Activated T-cell treated with anti-CD3 and anti-CD28 coated beads, Interleukin-2, amount 50 U/mL, for 4 hours (primary cell): ENCODE measurements around the gene IMMP2L. TPM values are rescaled to one million over a fixed set of nuclear protein-coding genes. Genes with fewer than 3 reads are reported as not detected.
"Not testable (repeated sequence)": the region's sequence is repeated elsewhere in the genome, so short reads cannot be mapped to it uniquely, and the experiment has no call there.

ENCODE experiments used
- ATAC-seq, 2 donors: fragments of 200-7000 bp; cut with Tn5 transposase; one replicate each; pipeline ENCODE4 v1.10.0; 2021
- DNase-seq: peaks from one replicate; pipeline ENCODE4 v3.0.0-alpha.2; 2020
- H3K27me3 Mint-ChIP-seq: one replicate; pipeline ENCODE4 v1.8.0; 2021; ENCODE audit warnings: low read depth, mixed read lengths
- H3K36me3 Mint-ChIP-seq: one replicate; pipeline ENCODE4 v1.8.0; 2022; ENCODE audit warnings: mixed read lengths; ENCODE audit not compliant: insufficient read depth
- H3K4me1 Mint-ChIP-seq: one replicate; pipeline ENCODE4 v1.8.0; 2021; ENCODE audit warnings: low read depth, mixed read lengths
- H3K4me3 Mint-ChIP-seq: one replicate; pipeline ENCODE4 v1.8.0; 2021; ENCODE audit warnings: mild to moderate bottlenecking, moderate library complexity, mixed read lengths
- H3K9me3 Mint-ChIP-seq: one replicate; pipeline ENCODE4 v1.8.0; 2021; ENCODE audit warnings: mixed read lengths
- total RNA-seq, 3 donors: library from RNA; stranded (reverse); gene quantifications; one replicate each; pipeline ENCODE4 v1.2.1, GENCODE V29; 2021

The IMMP2L gene
- total RNA-seq, 3 donors from 2014 or later: 18.7 to 22.9 (median 19.2) TPM

- H3K27me3 Mint-ChIP-seq, ATAC-seq, H3K4me3 Mint-ChIP-seq, H3K9me3 Mint-ChIP-seq, H3K36me3 Mint-ChIP-seq, H3K4me1 Mint-ChIP-seq, DNase-seq: not testable (repeated sequence)
Measured at GRCh38 chr7:111323670-111324069, 238.6 kb downstream of the IMMP2L start.

DNA sequence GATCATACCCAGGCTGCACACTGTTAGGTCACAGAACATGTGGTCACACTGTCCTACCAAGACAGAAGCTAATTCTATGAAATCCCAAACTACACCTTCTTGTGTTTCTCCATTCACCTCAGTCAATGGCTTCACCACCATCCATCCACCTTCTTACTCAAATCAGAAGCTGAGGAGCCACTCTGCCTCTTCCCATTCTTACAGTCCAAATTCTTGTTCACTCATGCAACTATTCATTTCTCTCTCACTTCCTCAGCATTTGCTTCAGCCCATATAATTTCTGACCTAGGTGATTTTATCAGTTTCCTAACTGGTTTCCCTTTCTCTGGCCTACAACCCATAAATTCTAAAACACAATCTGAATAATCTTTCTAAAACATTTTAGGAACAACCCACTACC lies 242.2 kb downstream of the IMMP2L start:
- no peak overlapping the region for H3K4me3 Mint-ChIP-seq
- H3K9me3 Mint-ChIP-seq: peaks cover 5% of the 10 kb centered on the region
- H3K27me3 Mint-ChIP-seq: no peaks in the 10 kb centered on the region
- peaks cover 3% of the 10 kb centered on the region for H3K4me1 Mint-ChIP-seq
- DNase-seq (no peak), ATAC-seq (no peak)
- peaks cover 13% of the 10 kb centered on the region for H3K36me3 Mint-ChIP-seq

DNA sequence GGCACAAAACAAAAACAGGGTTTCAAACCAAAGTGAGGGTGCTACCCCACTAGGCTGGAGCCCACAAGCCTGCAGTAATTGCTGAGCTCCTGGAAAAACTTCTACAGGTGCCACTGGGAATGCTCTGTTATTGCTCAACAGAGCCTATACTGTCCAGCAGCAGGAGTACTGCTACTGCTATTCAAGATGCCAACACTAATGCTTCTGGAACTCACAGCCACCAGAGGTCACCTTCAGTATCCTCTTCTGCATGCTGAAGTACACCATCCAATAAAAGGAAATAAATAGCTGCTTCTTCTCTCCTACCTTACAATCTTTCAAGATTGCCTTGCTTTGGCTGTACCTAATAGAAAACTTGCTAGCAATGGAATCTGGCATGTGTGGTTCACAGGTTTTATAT lies 249.3 kb downstream of the IMMP2L start:
- Mint-ChIP-seq H3K4me1 (no peaks in the 10 kb centered on the region), H3K36me3 (peaks cover 11% of the 10 kb centered on the region), H3K9me3 (no peaks in the 10 kb centered on the region), H3K4me3 (no peak overlapping the region), H3K27me3 (no peaks in the 10 kb centered on the region)
- ATAC-seq (no peak), DNase-seq (no peak)

GRCh38 chr7:111308691-111309090 lies 253.6 kb downstream of the IMMP2L start:
- Mint-ChIP-seq H3K4me3 (no peak overlapping the region), H3K36me3 (peaks cover 8% of the 10 kb centered on the region), H3K4me1 (peaks cover under 1% of the 10 kb centered on the region), H3K9me3 (no peaks in the 10 kb centered on the region), H3K27me3 (no peaks in the 10 kb centered on the region)
- DNase-seq (no peak), ATAC-seq (no peak)

- Mint-ChIP-seq H3K4me3 (no peak overlapping the region), H3K9me3 (no peaks in the 10 kb centered on the region)
- ATAC-seq: no peak
Measured at GRCh38 chr7:111301891-111302290, 260.4 kb downstream of the IMMP2L start.

DNA sequence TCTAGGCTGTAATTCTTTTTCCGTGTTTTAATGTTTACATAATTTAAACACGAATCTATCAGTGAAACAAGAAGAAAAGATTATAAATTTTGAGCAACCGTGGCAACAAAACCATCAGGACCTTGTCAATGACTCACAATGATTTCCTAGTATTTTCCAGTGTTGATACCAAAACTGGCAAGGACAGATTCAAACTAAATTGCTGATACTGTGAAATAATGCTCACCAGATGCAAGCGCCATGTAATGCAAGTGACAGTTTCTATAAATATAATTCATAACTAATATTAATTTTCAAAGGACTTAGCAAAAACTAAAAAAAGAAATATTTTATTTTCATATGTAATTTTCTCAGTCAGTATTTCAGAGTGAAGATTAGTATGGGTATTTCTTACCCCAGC lies 267.8 kb downstream of the IMMP2L start:
- H3K4me3 Mint-ChIP-seq: no peak overlapping the region

More at GRCh38 chr7:111301891-111302290, 260.4 kb downstream of the IMMP2L start:
- Mint-ChIP-seq H3K27me3 (no peaks in the 10 kb centered on the region), H3K36me3 (no peaks in the 10 kb centered on the region), H3K4me1 (peaks cover 1% of the 10 kb centered on the region)
- DNase-seq: no peak

GRCh38 chr7:111292026-111292470 lies 270.2 kb downstream of the IMMP2L start:
- H3K4me3 Mint-ChIP-seq: no peak overlapping the region
- H3K27me3 Mint-ChIP-seq: no peaks in the 10 kb centered on the region
- H3K4me1 Mint-ChIP-seq: no peaks in the 10 kb centered on the region
- ATAC-seq: no peak
- no peak for DNase-seq
- H3K36me3 Mint-ChIP-seq: peaks cover 6% of the 10 kb centered on the region
- peaks cover 10% of the 10 kb centered on the region for H3K9me3 Mint-ChIP-seq

More for the DNA sequence above, 267.8 kb downstream of the IMMP2L start:
- Mint-ChIP-seq H3K4me1 (no peaks in the 10 kb centered on the region), H3K27me3 (no peaks in the 10 kb centered on the region), H3K9me3 (no peaks in the 10 kb centered on the region), H3K36me3 (no peaks in the 10 kb centered on the region)
- ATAC-seq: no peak
- DNase-seq: no peak

GRCh38 chr7:111290982-111291381 lies 271.3 kb downstream of the IMMP2L start:
- no peaks in the 10 kb centered on the region for H3K4me1 Mint-ChIP-seq
- H3K4me3 Mint-ChIP-seq: no peak overlapping the region
- peaks cover 6% of the 10 kb centered on the region for H3K36me3 Mint-ChIP-seq
- no peak for ATAC-seq
- H3K27me3 Mint-ChIP-seq: no peaks in the 10 kb centered on the region
- H3K9me3 Mint-ChIP-seq: peaks cover 10% of the 10 kb centered on the region
- DNase-seq: no peak

- H3K4me1 Mint-ChIP-seq: no peaks in the 10 kb centered on the region
- H3K9me3 Mint-ChIP-seq: peaks cover 10% of the 10 kb centered on the region
- ATAC-seq: no peak
Measured at GRCh38 chr7:111290419-111290818, 271.9 kb downstream of the IMMP2L start.

GRCh38 chr7:111288441-111288840 lies 273.9 kb downstream of the IMMP2L start:
- ATAC-seq, H3K4me1 Mint-ChIP-seq, H3K4me3 Mint-ChIP-seq, DNase-seq, H3K27me3 Mint-ChIP-seq: not testable (repeated sequence)
- Mint-ChIP-seq H3K9me3 (peaks cover 10% of the 10 kb centered on the region), H3K36me3 (peaks cover 18% of the 10 kb centered on the region)

More at GRCh38 chr7:111290419-111290818, 271.9 kb downstream of the IMMP2L start:
- no peak overlapping the region for H3K4me3 Mint-ChIP-seq
- H3K27me3 Mint-ChIP-seq: no peaks in the 10 kb centered on the region
- DNase-seq: no peak
- peaks cover 6% of the 10 kb centered on the region for H3K36me3 Mint-ChIP-seq

- DNase-seq: no peak
- Mint-ChIP-seq H3K36me3 (peaks cover 27% of the 10 kb centered on the region), H3K9me3 (peaks cover 3% of the 10 kb centered on the region), H3K4me3 (no peak overlapping the region), H3K27me3 (no peaks in the 10 kb centered on the region), H3K4me1 (no peaks in the 10 kb centered on the region)
- ATAC-seq: no peak
Measured at GRCh38 chr7:111282626-111283025, 279.7 kb downstream of the IMMP2L start.

- Mint-ChIP-seq H3K4me1 (no peaks in the 10 kb centered on the region), H3K36me3 (peaks cover 6% of the 10 kb centered on the region), H3K27me3 (no peaks in the 10 kb centered on the region), H3K4me3 (no peak overlapping the region), H3K9me3 (peaks cover 5% of the 10 kb centered on the region)
- ATAC-seq: no peak
- DNase-seq: no peak
Measured at GRCh38 chr7:111274857-111275256, 287.4 kb downstream of the IMMP2L start.

GRCh38 chr7:111272092-111272491 lies 290.2 kb downstream of the IMMP2L start:
- peaks cover 4% of the 10 kb centered on the region for H3K36me3 Mint-ChIP-seq

DNA sequence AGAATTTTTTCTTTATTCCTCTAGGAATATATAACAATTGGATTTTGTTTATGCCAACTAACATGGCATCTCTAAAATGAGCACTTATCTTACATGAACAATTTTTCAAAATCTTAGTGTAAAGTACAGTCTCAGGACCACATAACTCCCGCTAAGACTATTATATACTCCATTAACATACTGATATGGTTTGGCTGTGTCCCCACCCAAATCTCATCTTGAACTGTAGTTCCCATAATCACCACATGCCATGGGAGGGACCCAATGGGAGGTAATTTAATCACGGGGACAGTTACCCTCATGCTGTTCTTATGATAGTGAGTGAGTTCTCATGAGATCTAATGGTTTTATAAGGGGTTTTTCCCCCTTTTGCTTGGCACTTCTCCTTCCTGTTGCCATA lies 291.5 kb downstream of the IMMP2L start:
- not testable (repeated sequence) for H3K4me3 Mint-ChIP-seq, H3K4me1 Mint-ChIP-seq, H3K9me3 Mint-ChIP-seq, H3K36me3 Mint-ChIP-seq, ATAC-seq, DNase-seq, H3K27me3 Mint-ChIP-seq

More at GRCh38 chr7:111272092-111272491, 290.2 kb downstream of the IMMP2L start:
- DNase-seq (no peak), ATAC-seq (no peak)
- Mint-ChIP-seq H3K4me1 (no peaks in the 10 kb centered on the region), H3K4me3 (no peak overlapping the region), H3K9me3 (peaks cover 5% of the 10 kb centered on the region), H3K27me3 (no peaks in the 10 kb centered on the region)

DNA sequence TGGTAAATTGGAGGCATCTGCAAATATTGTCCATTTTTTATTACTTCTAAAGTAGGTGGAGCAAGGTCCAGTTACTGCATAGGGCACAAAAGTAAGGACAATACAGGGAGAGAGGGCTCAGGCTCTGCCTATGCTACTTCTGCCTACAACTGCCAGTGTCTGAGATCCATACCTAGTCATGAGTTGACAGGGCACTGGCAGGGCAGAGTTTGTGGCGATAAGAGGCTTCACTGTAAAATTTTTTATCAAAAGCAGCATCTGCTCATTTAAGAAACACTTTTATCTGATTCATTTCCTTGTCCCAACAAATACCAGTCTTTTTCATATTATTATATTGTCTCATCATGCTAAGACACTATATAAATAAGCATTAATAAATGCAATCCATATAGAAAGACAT lies 293.4 kb downstream of the IMMP2L start:
- Mint-ChIP-seq H3K27me3 (no peaks in the 10 kb centered on the region), H3K36me3 (peaks cover 4% of the 10 kb centered on the region), H3K4me3 (no peak overlapping the region), H3K4me1 (no peaks in the 10 kb centered on the region), H3K9me3 (peaks cover 5% of the 10 kb centered on the region)
- DNase-seq (no peak), ATAC-seq (no peak)

DNA sequence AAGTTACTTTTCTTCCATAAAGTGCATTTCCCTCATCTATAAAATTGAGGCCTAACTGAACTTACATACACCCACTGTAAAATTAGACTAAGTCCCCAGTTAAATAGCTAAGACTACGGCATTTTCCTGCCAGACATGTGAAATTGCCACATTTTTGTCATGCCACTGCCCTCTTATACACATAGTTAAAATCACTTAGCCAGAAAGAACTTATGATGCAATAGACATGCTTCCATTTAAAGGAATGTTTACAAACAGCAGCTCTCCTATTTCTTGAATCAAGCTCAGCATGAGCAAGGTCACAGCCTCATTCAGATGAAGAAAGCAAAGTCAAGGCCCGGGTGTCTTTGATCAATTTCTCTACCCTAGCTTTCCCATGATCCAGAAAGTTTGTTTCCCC lies 295.7 kb downstream of the IMMP2L start:
- Mint-ChIP-seq H3K36me3 (no peaks in the 10 kb centered on the region), H3K9me3 (peaks cover under 1% of the 10 kb centered on the region), H3K4me1 (no peaks in the 10 kb centered on the region), H3K27me3 (no peaks in the 10 kb centered on the region), H3K4me3 (no peak overlapping the region)
- DNase-seq (no peak), ATAC-seq (no peak)
